Osteocyte (in vitro differentiated cells): ENCODE measurements around the gene KCTD1. TPM values are rescaled to one million over a fixed set of nuclear protein-coding genes. Genes with fewer than 3 reads are reported as not detected.

Source experiments
- DNase-seq: peaks from one replicate; pipeline ENCODE4 v3.0.0; 2021; ENCODE audit warnings: mixed read lengths; ENCODE audit not compliant: unreplicated experiment; ENCODE audit errors: extremely low spot score
- H3K27ac Mint-ChIP-seq: one replicate; pipeline ENCODE4 v1.8.0; 2021; ENCODE audit warnings: mild to moderate bottlenecking, mixed read lengths; ENCODE audit not compliant: unreplicated experiment
- H3K27me3 Mint-ChIP-seq: one replicate; pipeline ENCODE4 v1.8.0; 2021; ENCODE audit warnings: mixed read lengths; ENCODE audit not compliant: unreplicated experiment
- H3K36me3 Mint-ChIP-seq: one replicate; pipeline ENCODE4 v1.8.0; 2021; ENCODE audit warnings: mixed read lengths; ENCODE audit not compliant: unreplicated experiment
- H3K4me1 Mint-ChIP-seq: one replicate; pipeline ENCODE4 v1.8.0; 2021; ENCODE audit warnings: mixed read lengths; ENCODE audit not compliant: unreplicated experiment
- H3K4me3 Mint-ChIP-seq: one replicate; pipeline ENCODE4 v1.8.0; 2021; ENCODE audit warnings: mild to moderate bottlenecking, moderate library complexity, mixed read lengths; ENCODE audit not compliant: unreplicated experiment
- H3K9me3 Mint-ChIP-seq: one replicate; pipeline ENCODE4 v1.8.0; 2021; ENCODE audit warnings: mixed read lengths; ENCODE audit not compliant: unreplicated experiment
- total RNA-seq: library from RNA; stranded (reverse); gene quantifications from 2 replicates; pipeline ENCODE4 v1.2.1, GENCODE V29; 2021
- TF ChIP-seq, protein P1 (sequence below): fragments of 200-600 bp; sonication (generic); IDR thresholded peaks from 2 replicates; pipeline ENCODE4 v1.5.0; 2021; ENCODE audit warnings: antibody characterized with exemption, mild to moderate bottlenecking, moderate library complexity

KCTD1 gene
- total RNA-seq, 1 donor from 2014 or later = 25.7 TPM

DNA sequence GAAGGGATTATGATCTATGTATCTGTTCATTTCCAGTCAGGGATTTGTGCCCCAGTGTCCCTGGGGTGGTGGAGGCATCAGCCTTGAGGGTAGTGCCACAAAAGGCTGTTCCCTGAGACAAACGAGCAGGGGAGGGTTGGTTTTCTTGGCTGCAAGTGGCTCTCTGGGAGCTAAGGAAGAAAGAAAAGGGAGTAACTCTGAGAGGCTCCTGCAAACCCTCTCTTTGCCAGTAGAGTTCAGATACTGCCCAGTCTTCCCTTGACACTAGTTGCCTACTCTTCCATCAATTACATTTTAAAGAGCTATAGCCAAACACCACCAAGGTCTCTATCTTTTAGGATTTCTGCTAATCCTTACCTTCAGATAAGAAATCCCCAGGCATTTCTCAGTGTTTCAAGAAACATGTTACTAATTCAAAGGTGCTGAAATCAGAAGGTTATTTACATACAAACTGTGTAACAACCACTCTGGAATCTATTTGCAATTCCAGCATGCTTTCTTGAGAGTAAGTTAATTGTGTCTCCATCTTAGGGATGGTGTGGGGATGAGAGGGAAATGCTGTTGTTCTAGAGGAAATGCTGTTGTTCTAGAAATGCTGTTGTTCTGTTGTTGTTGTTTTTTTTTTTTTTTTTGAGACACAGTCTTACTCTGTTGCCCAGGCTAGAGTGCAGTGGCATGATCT is 18.7 kb upstream of the KCTD1 start:
- H3K27ac Mint-ChIP-seq = no peak overlapping the region
- no peak for DNase-seq
- H3K9me3 Mint-ChIP-seq = peaks cover 10% of the 10 kb centered on the region
- H3K4me3 Mint-ChIP-seq = no peak overlapping the region
- H3K36me3 Mint-ChIP-seq = peaks cover 1% of the 10 kb centered on the region
- H3K4me1 Mint-ChIP-seq = no peaks in the 10 kb centered on the region
- H3K27me3 Mint-ChIP-seq = peaks cover 37% of the 10 kb centered on the region
- TF ChIP-seq, protein P1, sequence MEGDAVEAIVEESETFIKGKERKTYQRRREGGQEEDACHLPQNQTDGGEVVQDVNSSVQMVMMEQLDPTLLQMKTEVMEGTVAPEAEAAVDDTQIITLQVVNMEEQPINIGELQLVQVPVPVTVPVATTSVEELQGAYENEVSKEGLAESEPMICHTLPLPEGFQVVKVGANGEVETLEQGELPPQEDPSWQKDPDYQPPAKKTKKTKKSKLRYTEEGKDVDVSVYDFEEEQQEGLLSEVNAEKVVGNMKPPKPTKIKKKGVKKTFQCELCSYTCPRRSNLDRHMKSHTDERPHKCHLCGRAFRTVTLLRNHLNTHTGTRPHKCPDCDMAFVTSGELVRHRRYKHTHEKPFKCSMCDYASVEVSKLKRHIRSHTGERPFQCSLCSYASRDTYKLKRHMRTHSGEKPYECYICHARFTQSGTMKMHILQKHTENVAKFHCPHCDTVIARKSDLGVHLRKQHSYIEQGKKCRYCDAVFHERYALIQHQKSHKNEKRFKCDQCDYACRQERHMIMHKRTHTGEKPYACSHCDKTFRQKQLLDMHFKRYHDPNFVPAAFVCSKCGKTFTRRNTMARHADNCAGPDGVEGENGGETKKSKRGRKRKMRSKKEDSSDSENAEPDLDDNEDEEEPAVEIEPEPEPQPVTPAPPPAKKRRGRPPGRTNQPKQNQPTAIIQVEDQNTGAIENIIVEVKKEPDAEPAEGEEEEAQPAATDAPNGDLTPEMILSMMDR = no peak

DNA sequence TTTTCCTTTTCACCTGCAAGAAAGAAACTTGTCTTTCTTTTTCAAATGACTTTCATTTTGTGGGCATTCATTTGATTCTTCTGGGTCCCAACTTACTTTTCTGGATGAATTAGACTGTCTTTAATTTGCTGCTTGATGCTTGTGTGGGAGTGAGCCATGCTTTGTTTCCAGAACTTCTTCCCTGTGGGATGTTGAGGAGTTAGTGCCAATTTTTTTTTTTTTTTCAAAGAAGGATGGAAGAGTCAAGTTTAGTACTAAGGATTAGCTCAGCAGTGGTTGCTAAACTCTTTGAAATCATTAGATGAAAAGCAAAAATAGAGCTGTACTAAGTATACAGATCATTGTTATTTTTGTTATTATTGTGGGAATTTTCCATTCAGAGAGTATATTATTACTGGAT is 17.2 kb upstream of the KCTD1 start:
- H3K36me3 Mint-ChIP-seq = peaks cover 1% of the 10 kb centered on the region
- no peak overlapping the region for H3K4me3 Mint-ChIP-seq
- no peaks in the 10 kb centered on the region for H3K4me1 Mint-ChIP-seq
- peaks cover 37% of the 10 kb centered on the region for H3K27me3 Mint-ChIP-seq
- H3K9me3 Mint-ChIP-seq = peaks cover 10% of the 10 kb centered on the region
- no peak overlapping the region for H3K27ac Mint-ChIP-seq
- DNase-seq = no peak
- TF ChIP-seq, protein P1 = no peak

DNA sequence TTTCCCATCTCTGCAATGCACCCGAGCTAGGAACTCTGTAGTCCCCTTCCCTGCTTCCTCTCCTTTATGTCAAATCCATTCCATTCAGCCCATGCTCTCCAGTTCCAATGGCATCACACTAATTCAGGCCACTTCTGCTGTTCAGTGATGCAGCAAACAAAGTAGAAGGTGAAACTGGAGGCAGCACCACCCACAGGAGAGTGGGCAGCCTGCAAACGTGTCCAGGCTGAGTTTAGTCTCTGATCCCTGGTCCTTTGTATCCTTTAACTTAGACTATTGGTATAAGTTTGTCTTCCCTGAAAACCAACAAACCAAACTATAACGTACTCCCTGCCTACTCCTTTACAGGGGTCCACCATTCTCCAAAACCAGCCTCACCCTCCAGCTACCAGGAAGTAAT is 14.7 kb upstream of the KCTD1 start:
- Mint-ChIP-seq H3K36me3 (peaks cover 1% of the 10 kb centered on the region), H3K27ac (no peak overlapping the region), H3K9me3 (peaks cover 10% of the 10 kb centered on the region), H3K4me1 (no peaks in the 10 kb centered on the region), H3K27me3 (peaks cover 35% of the 10 kb centered on the region), H3K4me3 (no peak overlapping the region)
- DNase-seq = no peak
- TF ChIP-seq, protein P1 = no peak

DNA sequence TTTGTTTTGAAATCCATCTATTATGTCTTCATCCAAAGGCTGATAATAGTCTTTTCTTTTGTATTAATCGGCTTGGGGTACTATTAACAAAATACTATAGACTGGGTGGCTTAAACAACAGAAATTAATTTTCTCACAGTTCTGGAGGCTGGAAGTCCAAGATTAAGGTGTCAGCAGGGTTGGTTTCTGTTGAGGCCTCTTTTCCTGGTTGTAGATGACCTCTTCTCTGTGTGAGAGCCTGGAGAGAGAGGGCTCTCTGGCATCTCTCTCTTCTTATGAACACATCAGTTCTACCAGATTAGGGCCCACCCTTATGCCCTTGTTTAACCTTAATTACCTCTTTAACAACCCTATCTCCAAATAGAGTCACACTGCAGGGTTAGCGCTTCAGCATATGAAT is 14.2 kb upstream of the KCTD1 start:
- Mint-ChIP-seq H3K4me1 (peaks cover 2% of the 10 kb centered on the region), H3K9me3 (peaks cover 10% of the 10 kb centered on the region), H3K27me3 (peaks cover 30% of the 10 kb centered on the region), H3K36me3 (no peaks in the 10 kb centered on the region), H3K27ac (no peak overlapping the region), H3K4me3 (no peak overlapping the region)
- TF ChIP-seq, protein P1 = no peak
- no peak for DNase-seq

DNA sequence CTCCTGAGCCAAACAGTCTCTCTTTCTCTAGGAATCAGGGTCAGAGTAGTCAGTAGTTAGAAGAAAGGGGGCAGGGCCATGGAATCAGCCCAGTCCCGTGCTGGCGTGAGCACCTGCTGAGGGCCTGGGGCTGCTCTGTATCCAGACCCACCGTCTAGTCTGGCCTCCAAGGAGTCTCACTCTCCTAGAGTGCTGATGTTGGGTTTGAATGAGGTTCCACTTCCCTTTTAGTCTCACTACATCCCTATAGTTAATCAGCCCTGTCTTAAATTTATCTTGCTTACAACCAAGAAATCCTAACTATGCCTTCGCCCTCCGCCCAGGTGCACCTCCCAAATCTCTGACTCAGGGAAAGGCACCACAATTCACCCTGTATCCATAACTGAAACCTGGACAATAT is 13.4 kb upstream of the KCTD1 start:
- H3K9me3 Mint-ChIP-seq = peaks cover 10% of the 10 kb centered on the region
- TF ChIP-seq, protein P1 = no peak
- DNase-seq = no peak
- H3K4me3 Mint-ChIP-seq = no peak overlapping the region
- peaks cover 30% of the 10 kb centered on the region for H3K27me3 Mint-ChIP-seq
- no peak overlapping the region for H3K27ac Mint-ChIP-seq
- H3K4me1 Mint-ChIP-seq = peaks cover 8% of the 10 kb centered on the region
- no peaks in the 10 kb centered on the region for H3K36me3 Mint-ChIP-seq
